Prostate gland (tissue), 2 donors: Measurements from ENCODE around the gene LONRF2.

Experiments
- POLR2AphosphoS5 ChIP-seq: sonication (generic); formaldehyde crosslinking; IDR thresholded peaks from one replicate; pipeline ENCODE4 v1.6.1; 2017; ENCODE audit warnings: antibody characterized with exemption
- TF ChIP-seq, protein P1 (sequence below), 4 experiments: fragments of 200-600 bp in 2 of 4; fragments of 450-650 bp in 2 of 4; sonication (generic) in 2 of 4; IDR thresholded peaks; 1 replicate in 3 of 4; 2 replicates in 1 of 4; pipeline ENCODE4 v1.5.1; 2016 to 2019; ENCODE audit warnings: antibody characterized with exemption in 4 of 4, mild to moderate bottlenecking in 2 of 4, moderate library complexity in 2 of 4

DNA sequence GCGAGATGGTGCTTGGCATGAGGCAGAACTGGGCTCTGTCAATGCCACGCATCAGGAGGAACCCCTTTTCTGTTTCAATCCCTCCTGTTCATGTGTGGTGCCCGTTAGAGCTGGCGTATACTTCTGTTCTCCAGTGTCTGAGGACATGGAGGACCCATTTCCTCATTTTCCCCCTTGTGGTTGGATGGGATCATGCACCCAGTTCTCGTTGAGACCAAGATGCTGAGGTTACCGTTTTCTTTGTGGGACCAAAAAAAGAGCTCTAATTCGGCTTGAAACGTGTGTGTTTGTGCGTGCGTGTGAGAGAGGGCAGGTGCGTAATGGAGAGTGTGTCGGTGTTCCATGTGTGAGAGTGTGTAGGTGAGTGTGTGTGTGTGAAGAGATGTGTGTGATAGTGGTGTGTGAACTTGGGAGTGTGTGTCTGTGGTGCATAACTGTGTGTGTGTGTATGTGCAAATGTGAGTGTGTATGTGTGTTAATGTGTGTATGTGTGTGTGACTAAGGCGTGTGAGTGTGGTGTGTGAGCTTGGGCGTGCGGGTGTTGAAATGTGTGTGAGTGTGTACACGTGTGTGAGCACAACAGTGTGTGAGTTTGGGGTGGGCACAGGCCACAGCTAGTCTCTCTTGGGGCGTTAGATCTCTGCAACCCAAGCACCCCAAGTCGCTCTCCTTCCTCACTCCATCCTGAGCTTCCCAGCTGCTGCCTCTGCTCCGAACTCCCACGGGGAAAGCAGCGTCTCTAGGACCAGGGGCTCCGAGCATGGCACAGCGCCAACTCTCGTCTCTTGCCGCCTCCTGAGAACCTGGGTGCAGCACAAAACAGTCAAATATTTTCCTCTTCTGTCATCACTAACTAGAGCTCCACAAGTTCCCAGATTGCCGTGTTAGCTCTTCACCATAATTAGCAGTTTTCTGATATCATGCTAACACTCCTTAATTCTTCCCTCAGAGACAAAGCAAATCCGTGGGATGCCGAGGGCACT, 75.8 kb downstream of the LONRF2 start:
- no peak for TF ChIP-seq POLR2AphosphoS5
- TF ChIP-seq, protein P1, sequence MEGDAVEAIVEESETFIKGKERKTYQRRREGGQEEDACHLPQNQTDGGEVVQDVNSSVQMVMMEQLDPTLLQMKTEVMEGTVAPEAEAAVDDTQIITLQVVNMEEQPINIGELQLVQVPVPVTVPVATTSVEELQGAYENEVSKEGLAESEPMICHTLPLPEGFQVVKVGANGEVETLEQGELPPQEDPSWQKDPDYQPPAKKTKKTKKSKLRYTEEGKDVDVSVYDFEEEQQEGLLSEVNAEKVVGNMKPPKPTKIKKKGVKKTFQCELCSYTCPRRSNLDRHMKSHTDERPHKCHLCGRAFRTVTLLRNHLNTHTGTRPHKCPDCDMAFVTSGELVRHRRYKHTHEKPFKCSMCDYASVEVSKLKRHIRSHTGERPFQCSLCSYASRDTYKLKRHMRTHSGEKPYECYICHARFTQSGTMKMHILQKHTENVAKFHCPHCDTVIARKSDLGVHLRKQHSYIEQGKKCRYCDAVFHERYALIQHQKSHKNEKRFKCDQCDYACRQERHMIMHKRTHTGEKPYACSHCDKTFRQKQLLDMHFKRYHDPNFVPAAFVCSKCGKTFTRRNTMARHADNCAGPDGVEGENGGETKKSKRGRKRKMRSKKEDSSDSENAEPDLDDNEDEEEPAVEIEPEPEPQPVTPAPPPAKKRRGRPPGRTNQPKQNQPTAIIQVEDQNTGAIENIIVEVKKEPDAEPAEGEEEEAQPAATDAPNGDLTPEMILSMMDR (IDR thresholded peaks at IDR 0.05) = peak in 3 of 4 experiments; percentile 38 to 44 (median 43)
